IMR-90 (cell line): ENCODE measurements around the gene DDX54. TPM values are rescaled to one million over a fixed set of nuclear protein-coding genes. Genes with fewer than 3 reads are reported as not detected.
A peak's percentile ranks its signal among the peaks of the same experiment; 100 is the strongest.

Experiments used
- ATAC-seq: fragments of 200-7000 bp; cut with Tn5 transposase; 2 replicates; pipeline ENCODE4 v1.9.1; 2020; ENCODE audit warnings: low read depth, mild to moderate bottlenecking, moderate library complexity
- BruUV-seq: library from RNA; stranded (reverse); fragments of 400-500 nt; replicated peaks from 2 replicates; lab custom pipeline; 2021; lab: Mats Ljungman, UMichigan
- CTCF ChIA-PET: fragments of 300-600 bp; formaldehyde crosslinking; extraction: SDS; loops from one replicate; lab custom pipeline; 2021; ENCODE audit warnings: antibody characterized with exemption; lab: Yijun Ruan, JAX
- POLR2A ChIA-PET: fragments of 300-600 bp; sonication (Branson Sonifier 250); formaldehyde crosslinking; loops from one replicate; lab custom pipeline; 2022; ENCODE audit warnings: antibody characterized with exemption; ENCODE audit not compliant: unreplicated experiment; lab: Charles Lee
- DNase-seq: peaks from one replicate; pipeline ENCODE4 v3.0.0; 2013
- H2AFZ ChIP-seq: replicated peaks from 2 replicates; pipeline ENCODE3; 2013; ENCODE audit warnings: low read length, mild to moderate bottlenecking; ENCODE audit not compliant: poor library complexity
- H2AK5ac ChIP-seq: 2 replicates; pipeline ENCODE4 v1.6.1; 2013; ENCODE audit warnings: low read depth, low read length, inconsistent platforms
- H2AK9ac ChIP-seq: replicated peaks from 2 replicates; pipeline ENCODE3; 2013; ENCODE audit warnings: mild to moderate bottlenecking, low read depth, low read length, moderate library complexity; ENCODE audit not compliant: poor library complexity
- H2BK120ac ChIP-seq: 2 replicates; pipeline ENCODE4 v1.6.1; 2013; ENCODE audit warnings: low read depth, low read length, inconsistent platforms
- H2BK15ac ChIP-seq: 3 replicates; pipeline ENCODE4 v1.6.1; 2013; ENCODE audit warnings: low read depth, low read length, inconsistent platforms
- H2BK20ac ChIP-seq: 2 replicates; pipeline ENCODE4 v1.6.1; 2013; ENCODE audit warnings: low read depth, mild to moderate bottlenecking, inconsistent platforms, low read length, moderate library complexity
- H2BK5ac ChIP-seq: 2 replicates; pipeline ENCODE4 v1.6.1; 2013; ENCODE audit warnings: mild to moderate bottlenecking, low read depth, low read length, inconsistent platforms; ENCODE audit not compliant: poor library complexity, severe bottlenecking
- H3K14ac ChIP-seq: replicated peaks from 2 replicates; pipeline ENCODE4 v1.6.1; 2013; ENCODE audit warnings: low read depth, low read length, inconsistent platforms
- H3K18ac ChIP-seq: 2 replicates; pipeline ENCODE4 v1.6.1; 2013; ENCODE audit warnings: low read depth, low read length, control low read depth
- H3K23ac ChIP-seq: 2 replicates; pipeline ENCODE4 v1.6.1; 2013; ENCODE audit warnings: low read depth, low read length, inconsistent platforms
- H3K27ac ChIP-seq: 2 replicates; pipeline ENCODE4 v1.5.1; 2013; ENCODE audit warnings: mild to moderate bottlenecking, control low read depth, low read length; ENCODE audit not compliant: insufficient read depth
- H3K27me3 ChIP-seq: 2 replicates; pipeline ENCODE4 v1.6.1; 2013; ENCODE audit warnings: low read length; ENCODE audit not compliant: control insufficient read depth, insufficient read depth
- H3K36me3 ChIP-seq: 2 replicates; pipeline ENCODE4 v1.6.1; 2013; ENCODE audit warnings: low read length, mixed read lengths; ENCODE audit not compliant: control insufficient read depth, insufficient read depth
- H3K4ac ChIP-seq: 2 replicates; pipeline ENCODE4 v1.6.1; 2013; ENCODE audit warnings: low read depth, low read length, inconsistent platforms
- H3K4me1 ChIP-seq: 2 replicates; pipeline ENCODE4 v1.6.1; 2013; ENCODE audit warnings: low read length, mixed read lengths; ENCODE audit not compliant: control insufficient read depth, insufficient read depth
- H3K4me2 ChIP-seq: 2 replicates; pipeline ENCODE4 v1.6.1; 2013; ENCODE audit warnings: low read depth, mild to moderate bottlenecking, control low read depth, low read length, moderate library complexity
- H3K4me3 ChIP-seq: 2 replicates; pipeline ENCODE4 v1.5.1; 2013; ENCODE audit warnings: low read depth, mild to moderate bottlenecking, control low read depth, low read length, moderate library complexity; ENCODE audit not compliant: insufficient read depth
- H3K56ac ChIP-seq: 2 replicates; pipeline ENCODE4 v1.6.1; 2013; ENCODE audit warnings: low read length, inconsistent platforms; ENCODE audit not compliant: insufficient read depth; ENCODE audit errors: extremely low read depth
- H3K79me1 ChIP-seq, 2 experiments: 2 replicates each; pipeline ENCODE4 v1.6.1; 2013; ENCODE audit warnings: low read length in 2 of 2, inconsistent platforms in 1 of 2, low read depth in 1 of 2
- H3K9ac ChIP-seq: 2 replicates; pipeline ENCODE4 v1.6.1; 2013; ENCODE audit warnings: low read depth, low read length, control low read depth
- H3K9me1 ChIP-seq: 2 replicates; pipeline ENCODE4 v1.6.1; 2013; ENCODE audit warnings: low read length, inconsistent platforms; ENCODE audit not compliant: insufficient read depth
- H3K9me3 ChIP-seq: 2 replicates; pipeline ENCODE4 v1.6.1; 2013; ENCODE audit warnings: low read length; ENCODE audit not compliant: control insufficient read depth, insufficient read depth
- H4K20me1 ChIP-seq: 2 replicates; pipeline ENCODE4 v1.6.1; 2013; ENCODE audit warnings: low read length, inconsistent platforms; ENCODE audit not compliant: insufficient read depth
- H4K5ac ChIP-seq: 2 replicates; pipeline ENCODE4 v1.6.1; 2013; ENCODE audit warnings: mild to moderate bottlenecking, low read depth, low read length, control low read depth
- H4K8ac ChIP-seq, 2 experiments: 2 replicates each; pipeline ENCODE4 v1.6.1; 2013; ENCODE audit warnings: low read depth in 2 of 2, low read length in 2 of 2, control low read depth in 1 of 2, inconsistent platforms in 1 of 2
- H4K91ac ChIP-seq: 2 replicates; pipeline ENCODE4 v1.6.1; 2013; ENCODE audit warnings: low read depth, low read length, inconsistent platforms; ENCODE audit not compliant: insufficient read depth
- CHD1 ChIP-seq: IDR thresholded peaks from 2 replicates; pipeline ENCODE4 v1.6.1; 2012; ENCODE audit warnings: low read depth, low read length, improper control_type of control experiment
- FOS ChIP-seq: fragments of 150-350 bp; IDR thresholded peaks from 2 replicates; pipeline ENCODE4 v1.6.1; 2016; ENCODE audit warnings: low read depth, low read length
- MXI1 ChIP-seq: IDR thresholded peaks from 2 replicates; pipeline ENCODE4 v1.6.1; 2012; ENCODE audit warnings: low read depth, mild to moderate bottlenecking, low read length, moderate library complexity, borderline replicate concordance
- NFE2L2 ChIP-seq: fragments of 150-350 bp; IDR thresholded peaks from 2 replicates; pipeline ENCODE4 v1.6.1; 2016; ENCODE audit warnings: low read depth, mild to moderate bottlenecking, low read length
- RCOR1 ChIP-seq: IDR thresholded peaks from 2 replicates; pipeline ENCODE4 v1.6.1; 2012; ENCODE audit warnings: mild to moderate bottlenecking, low read length, improper control_type of control experiment; ENCODE audit not compliant: insufficient replicate concordance
- RFX5 ChIP-seq: IDR thresholded peaks from 2 replicates; pipeline ENCODE4 v1.8.0; 2012; ENCODE audit warnings: low read depth, mild to moderate bottlenecking, low read length, moderate library complexity
- SMC3 ChIP-seq: fragments of 150-350 bp; IDR thresholded peaks from 2 replicates; pipeline ENCODE4 v1.6.1; 2016; ENCODE audit warnings: low read depth, mild to moderate bottlenecking, antibody characterized with exemption, low read length, moderate library complexity
- WGBS, 2 experiments: methylation state at CpG; one replicate each; pipeline versions ENCODE4 v1.1.5 to v1.1.7; 2013; ENCODE audit warnings: missing lambda C conversion rate in 2 of 2; ENCODE audit not compliant: insufficient read length in 1 of 2; ENCODE audit errors: extremely low coverage in 2 of 2; 5-methylcytosine and 5-hydroxymethylcytosine counted together
- dilution Hi-C: fragments of 300-500 bp; cut with HindIII; formaldehyde crosslinking; loops from one replicate; pipeline ENCODE4 v1.14.3; 2018; ENCODE audit warnings: low sequenced_read_pairs; ENCODE audit not compliant: unreplicated experiment
- in situ Hi-C: fragments of 300-500 bp; cut with MboI; formaldehyde crosslinking; loops from 3 replicates; pipeline ENCODE4 v1.14.3; 2019; ENCODE audit warnings: low sequenced_read_pairs, inconsistent platforms, mixed read lengths
- intact Hi-C: fragments of 100-400 bp; cut with micrococcal nuclease; formaldehyde crosslinking; loops from 2 replicates; pipeline ENCODE4 v1.10.0; 2022
- polyA plus RNA-seq, 3 experiments: library from polyadenylated mRNA; depleted of rRNA; stranded (reverse); fragments of >200 nt; gene quantifications; 2 replicates each; pipeline ENCODE4 v1.2.3, GENCODE V29; 2012; ENCODE audit warnings: low replicate concordance in 1 of 3
- total RNA-seq: library from RNA; depleted of rRNA; stranded (reverse); fragments of >200 nt; gene quantifications from 2 replicates; pipeline ENCODE4 v1.2.3, GENCODE V29; 2012
- TF ChIP-seq, protein P1 (sequence below): conservative IDR thresholded peaks from 2 replicates; pipeline ENCODE4 v1.5.1; 2012; ENCODE audit warnings: mild to moderate bottlenecking, low read depth, low read length, improper control_type of control experiment
- TF ChIP-seq, protein P2 (sequence below): fragments of 150-350 bp; IDR thresholded peaks from 2 replicates; pipeline ENCODE4 v1.6.1; 2017; ENCODE audit warnings: mild to moderate bottlenecking, antibody characterized with exemption, low read length, low read depth

Gene DDX54
- total and polyA plus RNA-seq, 2 of the 4 experiments (the other 2 are of a cell fraction): 23.8 to 47.5 TPM

- intact Hi-C loops: no loop called here
- 0 out of 2 replicates have a peak, but pooled peaks have one; percentile 30 for TF ChIP-seq MXI1
- TF ChIP-seq, protein P1, sequence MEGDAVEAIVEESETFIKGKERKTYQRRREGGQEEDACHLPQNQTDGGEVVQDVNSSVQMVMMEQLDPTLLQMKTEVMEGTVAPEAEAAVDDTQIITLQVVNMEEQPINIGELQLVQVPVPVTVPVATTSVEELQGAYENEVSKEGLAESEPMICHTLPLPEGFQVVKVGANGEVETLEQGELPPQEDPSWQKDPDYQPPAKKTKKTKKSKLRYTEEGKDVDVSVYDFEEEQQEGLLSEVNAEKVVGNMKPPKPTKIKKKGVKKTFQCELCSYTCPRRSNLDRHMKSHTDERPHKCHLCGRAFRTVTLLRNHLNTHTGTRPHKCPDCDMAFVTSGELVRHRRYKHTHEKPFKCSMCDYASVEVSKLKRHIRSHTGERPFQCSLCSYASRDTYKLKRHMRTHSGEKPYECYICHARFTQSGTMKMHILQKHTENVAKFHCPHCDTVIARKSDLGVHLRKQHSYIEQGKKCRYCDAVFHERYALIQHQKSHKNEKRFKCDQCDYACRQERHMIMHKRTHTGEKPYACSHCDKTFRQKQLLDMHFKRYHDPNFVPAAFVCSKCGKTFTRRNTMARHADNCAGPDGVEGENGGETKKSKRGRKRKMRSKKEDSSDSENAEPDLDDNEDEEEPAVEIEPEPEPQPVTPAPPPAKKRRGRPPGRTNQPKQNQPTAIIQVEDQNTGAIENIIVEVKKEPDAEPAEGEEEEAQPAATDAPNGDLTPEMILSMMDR: no peak
- no peak for TF ChIP-seq RFX5
- TF ChIP-seq NFE2L2: no peak
- TF ChIP-seq, protein P2, sequence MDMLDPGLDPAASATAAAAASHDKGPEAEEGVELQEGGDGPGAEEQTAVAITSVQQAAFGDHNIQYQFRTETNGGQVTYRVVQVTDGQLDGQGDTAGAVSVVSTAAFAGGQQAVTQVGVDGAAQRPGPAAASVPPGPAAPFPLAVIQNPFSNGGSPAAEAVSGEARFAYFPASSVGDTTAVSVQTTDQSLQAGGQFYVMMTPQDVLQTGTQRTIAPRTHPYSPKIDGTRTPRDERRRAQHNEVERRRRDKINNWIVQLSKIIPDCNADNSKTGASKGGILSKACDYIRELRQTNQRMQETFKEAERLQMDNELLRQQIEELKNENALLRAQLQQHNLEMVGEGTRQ: peak; percentile 93
- 0 out of 2 replicates have a peak, but pooled peaks have one; percentile 8 for TF ChIP-seq FOS
- no peak for TF ChIP-seq CHD1
- no peak for TF ChIP-seq RCOR1
- TF ChIP-seq SMC3: no peak
- WGBS, 2 experiments: 0% methylated on average over 12 of the region's 20 CpGs; no CpG with 5 or more reads in 1 of the 2 experiments
Observed at GRCh38 chr12:113184900-113185179, 438 bp downstream of the DDX54 start.

More at GRCh38 chr12:113184900-113185179, 438 bp downstream of the DDX54 start:
- no peak overlapping the region for H3K23ac ChIP-seq
- dilution Hi-C loops: no loop called here
- H2AFZ ChIP-seq: peak overlapping the region; percentile 96
- DNase-seq (peak; percentile 86), ATAC-seq (peak; percentile 92)
- peak overlapping the region; percentile 55 for H4K91ac ChIP-seq
- H2AK5ac ChIP-seq: no peak overlapping the region
- peaks cover 11% of the 10 kb centered on the region for H3K36me3 ChIP-seq
- no peaks in the 10 kb centered on the region for H3K9me1 ChIP-seq
- H3K18ac ChIP-seq: no peak overlapping the region
- H3K79me1 ChIP-seq: peaks cover 39 to 67% of the 10 kb centered on the region in 2 experiments
- no peak overlapping the region for H2BK20ac ChIP-seq
- peak overlapping the region; percentile 66 for H3K4me2 ChIP-seq
- POLR2A ChIA-PET: interaction anchor here (0.6 to 0.7 kb wide), 2 partner anchors 32 to 89 kb away, joined by 3 to 4 read pairs; no protein-coding TSS in a partner anchor
- no peaks in the 10 kb centered on the region for H3K9me3 ChIP-seq
- peak overlapping the region; percentile 72 for H3K27ac ChIP-seq
- H2BK15ac ChIP-seq: no peak overlapping the region
- peak overlapping the region; percentile 87 for H2AK9ac ChIP-seq
- no peaks in the 10 kb centered on the region; the same call in 1 of the 2 replicates for H4K20me1 ChIP-seq
- peaks cover 5% of the 10 kb centered on the region; the same call in 1 of the 2 replicates for H3K4me1 ChIP-seq
- BruUV-seq: no TSS peak
- H3K56ac ChIP-seq: peak overlapping the region; percentile 76; the same call in 1 of the 2 replicates
- CTCF ChIA-PET: no interaction called here
- H2BK120ac ChIP-seq: no peak overlapping the region
- peak overlapping the region; percentile 71; the same call in 1 of the 2 replicates for H3K4ac ChIP-seq
- H3K4me3 ChIP-seq: peak overlapping the region; percentile 67
- peak overlapping the region; percentile 74 for H3K9ac ChIP-seq
- no peaks in the 10 kb centered on the region for H3K27me3 ChIP-seq
- H2BK5ac ChIP-seq: peak overlapping the region; percentile 20
- H3K14ac ChIP-seq: no peak overlapping the region; the same call in 1 of the 2 replicates
- H4K5ac ChIP-seq: 0 out of 2 replicates have a peak overlapping the region, but pooled peaks have one; percentile 17
- in situ Hi-C loops: loop anchor here (25.0 kb wide), 1 partner anchor 1227 kb away; the partner anchor contains the start of gene TBX5
- peak overlapping the region; percentile 57 to 71; a peak in 3 of 4 replicates for H4K8ac ChIP-seq
